Stimulated activated CD4-positive, alpha-beta T cell treated with anti-CD3 and anti-CD28 coated beads, Interleukin-15, amount 100 ng/mL, for 24 hours (primary cell): ENCODE data around the gene ITGAD.
A peak's percentile ranks its signal among the peaks of the same experiment; 100 is the strongest.

Source experiments
- DNase-seq: peaks from one replicate; pipeline ENCODE4 v3.0.0-alpha.2; 2020

The ITGAD gene

GRCh38 chr16:31461201-31461920, 68.2 kb downstream of the ITGAD start:
- DNase-seq: no peak

GRCh38 chr16:31461921-31462804, 69.0 kb downstream of the ITGAD start:
- DNase-seq: no peak

GRCh38 chr16:31464348-31464769, 71.2 kb downstream of the ITGAD start:
- DNase-seq: no peak

- DNase-seq: no peak
Measured at GRCh38 chr16:31464781-31465260, 71.7 kb downstream of the ITGAD start.

GRCh38 chr16:31465788-31466370, 72.7 kb downstream of the ITGAD start:
- no peak for DNase-seq

GRCh38 chr16:31466381-31466841, 73.3 kb downstream of the ITGAD start:
- DNase-seq: no peak

- no peak for DNase-seq
Measured at GRCh38 chr16:31467151-31467773, 74.1 kb downstream of the ITGAD start.

GRCh38 chr16:31467858-31468257, 74.7 kb downstream of the ITGAD start:
- DNase-seq: no peak

- DNase-seq: no peak
Measured at GRCh38 chr16:31470615-31471014, 77.5 kb downstream of the ITGAD start.

GRCh38 chr16:31471241-31471874, 78.2 kb downstream of the ITGAD start:
- DNase-seq: no peak

GRCh38 chr16:31471875-31472708, 79.0 kb downstream of the ITGAD start, which contains the start of gene TGFB1I1:
TSS of gene TGFB1I1 (plus strand) at chr16:31472152. CDS start at chr16:31472189, 37 bp downstream.
- no peak for DNase-seq

GRCh38 chr16:31472709-31473203, 79.6 kb downstream of the ITGAD start:
- DNase-seq: peak; percentile 50

GRCh38 chr16:31473264-31473984, 80.3 kb downstream of the ITGAD start:
- DNase-seq: no peak

GRCh38 chr16:31474173-31474714, 81.1 kb downstream of the ITGAD start:
- no peak for DNase-seq

- DNase-seq: no peak
Measured at GRCh38 chr16:31474773-31475738, 81.9 kb downstream of the ITGAD start.

- no peak for DNase-seq
Measured at GRCh38 chr16:31475946-31476302, 82.8 kb downstream of the ITGAD start.
